ENCODE results near the gene SP2. TPM values are rescaled to one million over a fixed set of nuclear protein-coding genes. Genes with fewer than 3 reads are reported as not detected.
A peak's percentile ranks its signal among the peaks of the same experiment; 100 is the strongest.

SP2 gene
- total and polyA plus RNA-seq, 2 of the 13 experiments (the other 11 are each of a cell fraction or from before 2014, with no cell fraction given), result 1.4 to 4.8 TPM

DNA sequence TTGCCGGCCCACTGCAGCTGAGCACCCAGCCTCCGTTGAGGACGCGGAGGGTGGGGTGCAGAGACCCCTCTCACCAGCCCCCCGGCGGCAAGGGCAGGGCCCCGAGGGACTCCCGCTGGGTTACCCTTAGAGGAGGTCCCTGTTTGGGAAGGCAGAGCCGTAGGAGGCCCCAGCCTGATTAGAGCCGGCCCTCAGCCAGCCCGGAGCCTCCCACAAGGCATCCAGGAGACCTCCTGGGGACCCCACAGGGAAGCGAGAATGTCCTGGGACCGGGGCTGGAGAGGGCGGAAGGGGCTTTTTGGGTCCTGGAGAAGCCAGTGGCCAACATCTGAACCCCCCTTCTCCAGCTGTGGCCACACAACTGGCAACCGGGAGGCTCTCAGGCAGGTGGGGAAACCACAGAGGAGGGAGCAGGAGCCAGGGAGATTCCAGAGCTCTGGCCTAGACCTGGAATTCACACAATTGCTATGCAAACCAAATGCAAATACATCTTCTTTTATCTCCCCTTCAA is 23.3 kb upstream of the SP2 start (continued):
- TF ChIP-seq, protein P1, sequence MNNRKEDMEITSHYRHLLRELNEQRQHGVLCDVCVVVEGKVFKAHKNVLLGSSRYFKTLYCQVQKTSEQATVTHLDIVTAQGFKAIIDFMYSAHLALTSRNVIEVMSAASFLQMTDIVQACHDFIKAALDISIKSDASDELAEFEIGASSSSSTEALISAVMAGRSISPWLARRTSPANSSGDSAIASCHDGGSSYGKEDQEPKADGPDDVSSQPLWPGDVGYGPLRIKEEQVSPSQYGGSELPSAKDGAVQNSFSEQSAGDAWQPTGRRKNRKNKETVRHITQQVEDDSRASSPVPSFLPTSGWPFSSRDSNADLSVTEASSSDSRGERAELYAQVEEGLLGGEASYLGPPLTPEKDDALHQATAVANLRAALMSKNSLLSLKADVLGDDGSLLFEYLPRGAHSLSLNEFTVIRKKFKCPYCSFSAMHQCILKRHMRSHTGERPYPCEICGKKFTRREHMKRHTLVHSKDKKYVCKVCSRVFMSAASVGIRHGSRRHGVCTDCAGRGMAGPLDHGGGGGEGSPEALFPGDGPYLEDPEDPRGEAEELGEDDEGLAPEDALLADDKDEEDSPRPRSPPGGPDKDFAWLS (CRISPR knock-in tag; IDR thresholded peaks at IDR 0.05; ENCODE audit: borderline replicate concordance), result no peak
- no peak for TF ChIP-seq ZNF747 (CRISPR knock-in tag; IDR thresholded peaks at IDR 0.05; ENCODE audit: borderline replicate concordance)

DNA sequence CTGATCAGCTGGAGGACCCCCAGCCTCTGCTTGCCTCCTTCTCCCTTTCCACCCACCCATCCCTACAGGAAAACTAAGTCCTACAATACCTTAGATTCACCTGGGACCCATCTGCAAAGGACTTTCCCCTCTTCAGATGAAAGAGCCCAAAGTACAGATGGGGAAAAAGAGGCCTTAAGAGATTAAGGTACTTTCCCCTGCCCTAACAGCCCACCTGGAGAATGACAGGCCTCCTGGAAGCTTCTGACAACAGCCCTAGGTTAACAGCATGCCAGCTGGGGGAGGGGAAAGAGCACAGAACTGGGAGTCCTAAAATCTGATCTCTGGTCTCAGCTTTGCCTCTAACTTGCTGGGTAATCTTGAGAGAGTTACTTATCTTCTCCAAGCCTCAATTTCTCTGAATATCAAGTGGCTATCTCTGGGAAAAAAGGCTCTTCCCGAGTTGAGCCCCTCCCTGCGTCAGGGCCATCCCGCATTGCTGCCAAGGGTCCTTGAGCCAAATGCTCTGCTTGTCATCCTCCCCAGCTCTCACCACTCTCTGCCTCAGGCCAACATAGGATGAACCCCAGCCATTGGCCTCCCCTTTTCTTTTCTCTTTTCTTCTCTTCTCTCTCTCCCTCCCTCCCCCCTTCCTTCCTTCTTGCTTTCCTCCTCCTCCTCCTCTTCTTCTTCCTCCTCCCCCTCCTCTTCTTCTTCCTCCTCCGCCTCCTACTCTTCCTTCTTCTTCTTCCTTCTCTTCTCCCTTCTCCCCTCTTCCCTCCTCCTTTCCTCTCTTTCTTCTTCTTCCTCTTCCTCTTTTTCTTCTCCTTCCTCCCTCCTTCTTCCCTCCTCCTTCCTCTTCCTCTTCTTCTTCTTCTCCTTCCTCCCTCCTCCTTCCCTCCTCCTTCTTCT is 22.6 kb upstream of the SP2 start:
- Histone ChIP-seq H4K20me1 (ENCODE audit: insufficient read depth, low read length) (no peaks in the 10 kb centered on the region), H3K9me3 (ENCODE audit: low read length) (no peaks in the 10 kb centered on the region), H3K79me2 (ENCODE audit: insufficient read depth, low read length) (no peaks in the 10 kb centered on the region), H3K27me3 (ENCODE audit: control insufficient read depth in 1 of 2, insufficient read depth in 2 of 2, low read length in 2 of 2) (peaks cover 6 to 51% of the 10 kb centered on the region in 2 experiments), H3K36me3 (replicated peaks in 1 of 2; ENCODE audit: control insufficient read depth in 1 of 2, insufficient read depth in 2 of 2, low read length in 2 of 2) (no peaks in the 10 kb centered on the region), H3K27ac (ENCODE audit: extremely low read length, insufficient read depth, low read length) (no peak overlapping the region), H3K4me3 (replicated peaks in 1 of 3; ENCODE audit: insufficient read depth in 1 of 3, low read depth in 2 of 3, low read length in 3 of 3) (no peak overlapping the region), H3K9ac (ENCODE audit: insufficient read depth, low read depth, low read length) (no peak overlapping the region), H3K4me2 (ENCODE audit: low read depth, low read length) (no peak overlapping the region), H3K4me1 (ENCODE audit: insufficient read depth, low read length) (peaks cover 11% of the 10 kb centered on the region), H2AFZ (ENCODE audit: low read length) (no peak overlapping the region)
- FAIRE-seq (no peak), DNase-seq (ENCODE audit: low spot score) (no peak), ATAC-seq (no peak)
- no TSS peak for BruUV-seq (replicated peaks)
- CTCF ChIA-PET (ENCODE audit: low intra/inter-chr PET ratio, low total read pairs), result no interaction called here
- in situ Hi-C loops (cut with HindIII; ENCODE audit: extremely low pct_ligation_motif_present, low pct_unique_long_range_greater_than_20kb), result no loop called here
- intact Hi-C loops (cut with micrococcal nuclease; ENCODE audit: unreplicated experiment), result loop anchor here (5.0 kb wide), 1 partner anchor 649 kb away; no protein-coding TSS in a partner anchor
- 48% methylated on average over 4 of the region's 4 CpGs for WGBS (ENCODE audit: low lambda C conversion rate)
- POLR2A ChIA-PET, result interaction anchor here (0.7 kb wide), 1 partner anchor 68 kb away, joined by 3 read pairs; the partner anchor contains the start of gene PNPO
- TF ChIP-seq CHD4 (IDR thresholded peaks at IDR 0.05; ENCODE audit: borderline replicate concordance, low read length) (no peak), FOXK2 (IDR thresholded peaks at IDR 0.05) (peak; percentile 5; the same call in 1 of the 2 replicates), TBX2 (CRISPR knock-in tag; IDR thresholded peaks at IDR 0.05; ENCODE audit: borderline replicate concordance) (no peak), ZFAT (CRISPR knock-in tag; conservative IDR thresholded peaks at IDR 0.05) (no peak), ZNF558 (CRISPR knock-in tag; IDR thresholded peaks at IDR 0.05; ENCODE audit: borderline replicate concordance) (no peak)
- TF ChIP-seq, protein P2, sequence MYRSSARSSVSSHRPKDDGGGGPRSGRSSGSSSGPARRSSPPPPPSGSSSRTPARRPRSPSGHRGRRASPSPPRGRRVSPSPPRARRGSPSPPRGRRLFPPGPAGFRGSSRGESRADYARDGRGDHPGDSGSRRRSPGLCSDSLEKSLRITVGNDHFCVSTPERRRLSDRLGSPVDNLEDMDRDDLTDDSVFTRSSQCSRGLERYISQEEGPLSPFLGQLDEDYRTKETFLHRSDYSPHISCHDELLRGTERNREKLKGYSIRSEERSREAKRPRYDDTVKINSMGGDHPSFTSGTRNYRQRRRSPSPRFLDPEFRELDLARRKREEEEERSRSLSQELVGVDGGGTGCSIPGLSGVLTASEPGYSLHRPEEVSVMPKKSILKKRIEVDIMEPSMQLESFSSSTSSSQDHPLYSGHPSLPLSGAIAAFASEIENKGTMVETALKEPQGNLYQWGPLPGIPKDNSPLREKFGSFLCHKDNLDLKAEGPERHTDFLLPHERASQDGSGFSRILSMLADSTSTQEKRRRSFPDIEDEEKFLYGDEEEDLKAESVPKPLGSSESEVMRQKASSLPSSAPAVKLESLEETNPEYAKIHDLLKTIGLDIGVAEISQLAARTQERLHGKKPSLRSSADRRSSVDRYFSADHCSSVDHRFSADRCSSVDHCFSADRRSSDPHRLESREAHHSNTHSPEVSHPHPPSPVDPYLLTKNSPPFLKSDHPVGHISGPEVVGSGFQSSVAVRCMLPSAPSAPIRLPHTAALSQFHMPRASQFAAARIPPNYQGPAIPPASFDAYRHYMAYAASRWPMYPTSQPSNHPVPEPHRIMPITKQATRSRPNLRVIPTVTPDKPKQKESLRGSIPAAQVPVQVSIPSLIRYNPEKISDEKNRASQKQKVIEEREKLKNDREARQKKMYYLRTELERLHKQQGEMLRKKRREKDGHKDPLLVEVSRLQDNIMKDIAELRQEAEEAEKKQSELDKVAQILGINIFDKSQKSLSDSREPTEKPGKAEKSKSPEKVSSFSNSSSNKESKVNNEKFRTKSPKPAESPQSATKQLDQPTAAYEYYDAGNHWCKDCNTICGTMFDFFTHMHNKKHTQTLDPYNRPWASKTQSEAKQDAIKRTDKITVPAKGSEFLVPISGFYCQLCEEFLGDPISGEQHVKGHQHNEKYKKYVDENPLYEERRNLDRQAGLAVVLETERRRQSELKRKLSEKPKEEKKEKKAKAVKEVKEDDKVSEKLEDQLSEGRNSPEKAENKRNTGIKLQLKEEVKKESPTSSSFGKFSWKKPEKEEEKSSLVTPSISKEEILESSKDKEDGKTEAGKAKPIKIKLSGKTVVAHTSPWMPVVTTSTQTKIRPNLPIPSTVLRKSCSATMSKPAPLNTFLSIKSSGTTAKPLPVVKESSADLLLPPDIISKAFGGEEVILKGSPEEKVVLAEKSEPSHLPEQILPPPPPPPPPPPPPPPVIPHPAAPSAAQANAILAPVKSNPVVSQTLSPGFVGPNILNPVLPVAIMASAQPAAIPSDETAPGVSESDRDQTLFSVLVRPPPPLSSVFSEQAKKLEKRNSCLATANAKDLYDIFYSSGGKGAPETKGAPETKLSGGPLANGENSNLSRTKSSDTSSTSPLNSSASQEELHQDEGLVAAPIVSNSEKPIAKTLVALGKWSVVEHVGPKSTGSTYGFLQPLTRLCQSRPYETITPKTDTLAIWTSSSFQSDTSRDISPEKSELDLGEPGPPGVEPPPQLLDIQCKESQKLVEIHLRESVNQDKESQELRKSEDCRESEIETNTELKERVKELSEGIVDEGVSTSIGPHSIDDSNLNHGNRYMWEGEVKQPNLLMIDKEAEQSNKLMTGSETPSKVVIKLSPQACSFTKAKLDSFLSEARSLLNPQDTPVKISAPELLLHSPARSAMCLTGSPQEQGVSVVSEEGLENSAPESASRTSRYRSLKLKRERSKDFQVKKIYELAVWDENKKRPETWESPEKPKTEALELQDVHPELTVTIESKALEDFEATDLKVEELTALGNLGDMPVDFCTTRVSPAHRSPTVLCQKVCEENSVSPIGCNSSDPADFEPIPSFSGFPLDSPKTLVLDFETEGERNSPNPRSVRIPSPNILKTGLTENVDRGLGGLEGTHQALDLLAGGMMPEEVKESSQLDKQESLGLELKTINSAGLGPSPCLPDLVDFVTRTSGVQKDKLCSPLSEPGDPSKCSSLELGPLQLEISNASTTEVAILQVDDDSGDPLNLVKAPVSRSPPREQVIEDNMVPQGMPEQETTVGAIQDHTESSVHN (CRISPR knock-in tag; IDR thresholded peaks at IDR 0.05), result no peak

Data from HepG2 (cell line).